SKM-1 (cell line): ENCODE results near the gene SHCBP1L.

Experiments
- DNase-seq: peaks from one replicate; lab custom pipeline; 2025; ENCODE audit not compliant: unreplicated experiment; lab: John Stamatoyannopoulos, UW

Gene SHCBP1L

GRCh38 chr1:182897696-182898095, 55.3 kb downstream of the SHCBP1L start:
- no peak for DNase-seq

DNA sequence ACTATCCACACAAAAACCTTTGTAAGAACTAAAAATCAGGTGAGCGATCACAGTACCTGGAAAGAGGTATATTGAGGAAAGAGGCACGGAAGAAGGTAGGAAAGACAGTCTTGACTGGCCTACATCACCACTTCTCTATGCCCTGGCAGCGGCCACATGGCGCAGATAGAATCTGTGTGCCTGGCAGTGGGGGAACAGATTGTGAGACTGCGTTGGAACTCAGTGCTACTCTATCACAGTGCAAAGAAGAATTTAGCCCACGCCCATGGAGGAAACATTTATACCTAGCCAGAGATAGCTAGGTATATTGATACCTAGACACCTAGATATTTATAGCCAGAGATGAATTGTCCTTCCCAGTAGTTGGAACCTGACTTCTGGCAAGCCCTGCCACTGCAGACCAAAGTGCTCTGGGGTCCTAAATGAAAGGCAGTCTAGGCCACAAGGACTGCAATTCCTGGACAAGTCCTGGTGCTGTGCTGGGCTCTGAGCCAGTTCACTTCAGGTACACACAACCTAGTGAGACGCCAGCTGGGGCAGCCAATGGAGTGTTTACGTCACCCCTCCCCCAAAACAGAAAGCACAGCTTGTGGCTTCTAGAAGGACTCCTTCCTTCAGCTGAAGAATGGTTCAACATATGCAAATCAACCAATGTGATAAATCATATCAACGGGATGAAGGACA, 61.9 kb downstream of the SHCBP1L start:
- DNase-seq: no peak

DNA sequence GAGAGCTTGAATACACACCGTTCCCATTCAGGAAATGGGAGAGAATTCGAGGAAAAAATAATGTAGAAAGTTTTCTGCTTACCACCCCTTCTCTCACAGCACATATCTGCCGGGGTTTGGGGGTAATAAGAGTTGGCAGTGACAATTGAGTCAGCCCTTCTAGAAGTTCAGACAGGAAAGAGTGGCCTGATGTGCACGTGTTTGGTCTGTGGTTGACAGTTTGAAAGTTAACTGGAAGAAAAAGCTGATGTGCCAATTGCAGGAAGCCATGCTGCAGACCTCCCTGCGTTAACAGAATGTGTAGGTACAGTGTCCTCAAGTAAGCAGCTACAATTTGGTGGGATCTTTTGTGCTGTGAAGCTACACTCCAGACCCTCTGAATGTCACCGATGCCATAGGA, 63.0 kb downstream of the SHCBP1L start:
- DNase-seq: no peak

- no peak for DNase-seq
These were observed 64.0 kb downstream of the SHCBP1L start for GRCh38 chr1:182888736-182889531.

DNA sequence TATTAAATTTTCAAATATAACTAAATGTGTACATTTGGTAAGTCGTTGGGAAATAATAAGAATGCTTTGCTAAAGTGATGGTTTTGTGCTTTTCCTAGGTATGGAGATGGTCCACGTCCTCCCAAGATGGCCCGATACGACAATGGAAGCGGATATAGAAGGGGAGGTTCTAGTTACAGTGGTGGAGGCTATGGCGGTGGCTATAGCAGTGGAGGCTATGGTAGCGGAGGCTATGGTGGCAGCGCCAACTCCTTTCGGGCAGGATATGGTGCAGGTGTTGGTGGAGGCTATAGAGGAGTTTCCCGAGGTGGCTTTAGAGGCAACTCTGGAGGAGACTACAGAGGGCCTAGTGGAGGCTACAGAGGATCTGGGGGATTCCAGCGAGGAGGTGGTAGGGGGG, 66.0 kb downstream of the SHCBP1L start:
- DNase-seq: no peak

DNA sequence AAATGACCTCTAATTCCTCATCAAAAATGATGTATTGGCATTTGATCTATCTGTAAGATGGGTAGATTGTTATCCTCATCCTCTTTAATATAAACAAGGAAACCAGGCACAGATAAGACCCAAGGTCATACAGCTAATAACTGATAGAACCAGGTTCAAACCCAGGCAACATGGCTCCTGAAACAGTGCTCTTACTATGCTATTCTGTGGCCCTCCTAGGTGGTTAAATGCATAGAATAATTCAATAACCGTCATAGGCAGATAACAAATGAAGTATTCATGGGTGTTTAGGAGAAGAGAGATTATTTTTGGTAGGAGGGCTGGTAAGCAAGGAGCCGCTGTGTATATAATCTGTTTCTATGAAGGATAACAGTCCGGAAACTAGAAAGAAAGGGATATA, 67.4 kb downstream of the SHCBP1L start:
- DNase-seq: no peak

GRCh38 chr1:182884872-182885271, 68.1 kb downstream of the SHCBP1L start:
- no peak for DNase-seq

DNA sequence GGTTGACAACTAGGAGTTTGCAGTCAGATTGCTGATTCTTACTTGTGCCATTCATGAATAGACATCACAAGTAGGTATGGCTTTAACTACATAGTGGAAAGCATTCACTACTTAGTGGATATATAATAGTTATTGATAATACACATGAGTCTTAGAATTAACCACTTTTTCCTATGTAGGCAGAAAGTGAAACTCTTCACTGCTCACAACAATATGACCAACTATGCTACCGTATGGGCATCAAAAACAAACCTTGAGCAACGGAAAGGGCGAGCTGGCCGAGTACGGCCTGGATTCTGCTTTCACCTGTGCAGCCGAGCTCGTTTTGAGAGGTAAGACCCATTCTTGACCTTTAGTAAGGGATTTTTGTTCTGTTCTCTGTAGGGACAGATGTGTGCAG, 75.1 kb downstream of the SHCBP1L start:
- DNase-seq: no peak

- DNase-seq: no peak
These were observed 75.6 kb downstream of the SHCBP1L start for GRCh38 chr1:182877331-182877730.

DNA sequence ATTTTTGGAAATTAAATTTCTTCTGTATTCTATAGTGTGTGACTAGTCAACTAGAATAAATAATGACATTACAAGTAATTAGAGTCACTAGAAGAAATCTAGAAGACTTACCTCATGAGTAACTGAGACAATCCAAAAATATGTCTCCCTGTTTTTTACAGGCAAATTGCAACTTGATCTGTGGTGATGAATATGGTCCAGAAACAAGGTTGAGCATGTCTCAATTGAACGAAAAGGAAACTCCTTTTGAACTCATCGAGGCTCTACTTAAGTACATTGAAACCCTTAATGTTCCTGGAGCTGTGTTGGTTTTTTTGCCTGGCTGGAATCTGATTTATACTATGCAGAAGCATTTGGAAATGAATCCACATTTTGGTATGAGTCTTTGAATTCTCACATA, 77.1 kb downstream of the SHCBP1L start:
- DNase-seq: no peak

- DNase-seq: no peak
These were observed 80.1 kb downstream of the SHCBP1L start for GRCh38 chr1:182872881-182873280.

GRCh38 chr1:182869241-182869666, 83.7 kb downstream of the SHCBP1L start:
- no peak for DNase-seq

DNA sequence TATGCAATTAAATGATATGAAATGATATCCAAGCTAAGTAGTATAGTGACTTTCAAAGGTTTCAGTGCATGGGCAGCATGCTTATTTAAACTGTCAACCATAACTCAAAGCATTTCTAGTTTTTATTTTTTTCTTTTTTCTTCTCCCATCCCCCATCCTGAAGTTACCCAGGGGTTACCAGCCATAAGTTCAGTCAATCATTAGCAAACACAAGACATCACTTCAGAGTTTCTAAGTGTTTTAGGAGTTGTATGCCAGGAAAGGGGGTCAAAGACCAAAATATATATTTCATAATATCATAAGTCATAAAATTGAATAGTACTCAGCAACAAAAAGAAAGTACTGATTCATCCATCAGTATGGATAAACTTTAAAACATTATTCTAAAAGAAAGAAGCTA, 85.1 kb downstream of the SHCBP1L start:
- no peak for DNase-seq

GRCh38 chr1:182863940-182864339, 89.0 kb downstream of the SHCBP1L start:
- DNase-seq: no peak

DNA sequence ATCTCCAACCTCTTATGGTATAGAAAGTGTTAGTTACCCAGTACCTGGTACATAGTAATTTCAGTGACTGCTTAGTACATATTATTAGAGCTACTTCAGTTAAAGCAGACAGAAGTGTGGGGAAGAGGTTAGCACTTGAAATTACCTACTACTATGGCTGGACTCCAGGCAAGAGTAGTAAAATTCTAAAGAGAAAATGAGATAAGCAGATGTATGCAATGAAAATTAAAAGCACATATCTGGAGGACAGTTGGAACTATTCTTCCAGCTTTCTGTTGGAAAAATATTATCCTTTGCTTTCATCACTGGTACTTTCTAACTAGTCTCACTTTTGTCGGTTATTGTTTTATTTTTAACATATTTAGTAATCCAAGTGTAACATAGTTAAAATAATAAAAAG, 90.1 kb downstream of the SHCBP1L start:
- DNase-seq: no peak

GRCh38 chr1:182861994-182862393, 91.0 kb downstream of the SHCBP1L start:
- DNase-seq: no peak

- DNase-seq: no peak
These were observed 92.3 kb downstream of the SHCBP1L start for GRCh38 chr1:182860658-182861057.

DNA sequence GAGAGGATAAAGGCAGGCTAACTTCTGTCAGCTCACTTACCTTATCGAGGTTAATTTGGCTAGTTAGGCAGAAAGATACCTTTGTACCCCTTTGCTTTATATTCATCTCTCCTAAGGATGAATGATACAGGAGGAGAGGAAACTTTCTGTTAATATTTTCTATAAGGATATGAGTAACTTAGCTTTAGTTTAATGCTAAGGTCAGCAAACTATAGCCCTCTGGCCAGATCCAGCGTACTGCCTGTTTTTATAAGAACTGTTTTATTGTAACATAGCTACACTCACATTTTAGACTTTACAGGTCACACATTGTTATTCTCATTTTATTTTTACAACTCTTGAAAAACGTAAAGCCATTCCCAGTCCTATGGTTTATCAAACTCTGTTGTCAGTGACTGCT, 95.8 kb downstream of the SHCBP1L start:
- no peak for DNase-seq

DNA sequence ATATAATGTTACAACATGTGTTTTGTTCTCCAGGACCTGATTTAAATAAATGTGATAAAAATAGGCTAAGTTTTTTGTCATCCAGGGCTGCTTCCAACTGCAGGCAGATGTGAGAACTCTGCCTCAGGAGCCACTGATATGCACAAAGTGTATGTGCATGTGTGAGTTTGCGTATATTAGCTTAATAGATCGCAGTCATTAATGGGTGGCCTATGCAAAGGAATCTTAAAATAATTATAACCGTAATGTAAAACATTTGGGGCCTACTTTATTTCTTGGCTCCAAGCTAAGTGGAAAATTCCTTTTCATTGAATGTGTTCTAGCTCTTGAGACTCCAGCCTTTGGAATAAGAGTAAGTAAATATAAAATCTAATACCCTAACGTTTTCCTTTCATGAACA, 97.1 kb downstream of the SHCBP1L start:
- no peak for DNase-seq

DNA sequence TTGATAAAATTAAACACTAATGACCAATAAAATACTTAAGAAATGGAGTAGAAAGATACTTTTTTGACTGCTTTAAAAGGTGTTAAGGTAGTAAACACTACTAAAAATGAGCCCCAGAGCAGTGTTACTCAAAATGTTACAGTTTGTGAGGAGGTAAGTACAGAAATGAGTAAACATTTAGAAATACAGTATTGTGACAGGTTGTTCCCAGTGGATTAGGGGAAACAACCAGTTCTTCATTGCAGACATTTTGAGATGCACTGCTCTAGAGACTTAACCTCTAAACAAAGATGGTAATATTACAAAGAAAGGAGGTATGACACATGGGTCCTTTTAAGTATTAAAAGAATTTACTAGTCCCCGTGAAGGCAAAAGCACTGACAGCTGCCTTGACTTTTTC, 101.1 kb downstream of the SHCBP1L start:
- no peak for DNase-seq

DNA sequence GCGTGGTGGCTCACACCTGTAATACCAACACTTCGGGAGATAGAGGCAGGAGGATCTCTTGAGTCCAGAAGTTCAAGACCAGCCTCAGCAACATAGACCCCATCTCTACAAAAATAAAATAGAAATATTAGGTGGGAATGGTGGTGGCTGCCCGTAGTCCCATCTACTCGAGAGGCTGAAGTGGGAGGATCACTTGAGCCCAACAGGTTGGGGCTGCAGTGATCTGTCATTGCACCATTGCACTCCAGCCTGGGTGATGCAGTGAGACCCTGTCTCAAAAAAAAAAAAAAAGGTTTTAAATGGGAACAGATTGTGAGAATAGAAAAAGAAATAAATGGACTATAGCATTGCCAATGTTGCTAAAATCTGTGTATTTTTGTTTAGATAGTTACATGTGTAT, 102.6 kb downstream of the SHCBP1L start:
- DNase-seq: no peak
